K562 treated with DMSO at 1 percent for 4 hours (cell line): Measurements from ENCODE around the gene DCAF6. TPM values are rescaled to one million over a fixed set of nuclear protein-coding genes. Genes with fewer than 3 reads are reported as not detected.

Source experiments
- total RNA-seq: library from RNA; unstranded; fragments of 300-600 nt; gene quantifications from 2 replicates; pipeline ENCODE4 v1.2.3, GENCODE V29; 2022; ENCODE audit not compliant: insufficient read depth

The DCAF6 gene
- 31.3 and 43.8 TPM in 2 replicates for total RNA-seq

GRCh38 chr1:167936068-167936929 is at the start of gene DCAF6:
Gene DCAF6, plus strand, starts transcription at chr1:167936683. Its CDS starts 229 bp downstream, at chr1:167936912.

GRCh38 chr1:167913895-167914496 is 22.5 kb upstream of the DCAF6 start, which contains the start of gene ADCY10:
Gene ADCY10, minus strand, starts transcription at chr1:167914134. Its CDS starts 8,994 bp downstream, at chr1:167905140.

GRCh38 chr1:167936930-167937708 is 636 bp downstream of the DCAF6 start, which contains the start of gene MPC2:
Gene MPC2, minus strand, starts transcription at chr1:167937072. Its CDS starts 1,231 bp downstream, at chr1:167935841.

Other genes with a start within 250 kb of the DCAF6 start
- 24.6 and 32.2 TPM in 2 replicates for gene MPZL1, start 214.7 kb upstream of the DCAF6 start, total RNA-seq
- gene ADCY10, start 22.5 kb upstream of the DCAF6 start, total RNA-seq = 0.18 and 0.80 TPM in 2 replicates
- 41.1 and 44.4 TPM in 2 replicates for gene MPC2, start 389 bp downstream of the DCAF6 start, total RNA-seq
- gene GPR161, start 200.2 kb downstream of the DCAF6 start, total RNA-seq = 0.67 and 1.7 TPM in 2 replicates
- gene TIPRL, start 242.3 kb downstream of the DCAF6 start, total RNA-seq = 23.8 and 26.8 TPM in 2 replicates